ENCODE results near the gene CLN5. TPM values are rescaled to one million over a fixed set of nuclear protein-coding genes. Genes with fewer than 3 reads are reported as not detected.
A peak's percentile ranks its signal among the peaks of the same experiment; 100 is the strongest.
"Not testable (repeated sequence)": the region's sequence is repeated elsewhere in the genome, so short reads cannot be mapped to it uniquely, and the experiment has no call there.

The CLN5 gene
- polyA plus RNA-seq, 3 donors = 45.7 to 53.3 (median 52.4) TPM

DNA sequence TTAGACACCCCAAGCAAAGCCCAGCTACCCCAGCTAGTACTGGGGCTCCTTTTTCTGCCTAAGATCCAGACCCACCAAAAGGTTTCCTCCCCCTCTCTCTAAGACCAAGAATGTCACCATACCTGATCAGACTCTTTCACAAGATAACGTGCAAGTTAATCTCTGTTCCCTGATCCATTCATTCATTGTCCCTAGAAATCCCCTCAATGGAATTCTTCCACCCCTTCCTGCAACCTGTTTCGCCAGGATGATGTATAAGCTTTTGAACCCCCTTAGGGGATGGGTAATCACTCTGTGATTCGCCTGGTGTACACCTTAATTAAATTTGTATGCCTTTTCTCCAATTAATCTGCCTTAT lies 17.3 kb upstream of the CLN5 start:
- no peak for DNase-seq (ENCODE audit: low read depth in 3 of 3, low spot score in 2 of 3)

GRCh38 chr13:76975863-76976262 lies 16.0 kb upstream of the CLN5 start:
- DNase-seq (ENCODE audit: low read depth in 3 of 3, low spot score in 2 of 3) = no peak

GRCh38 chr13:76976490-76976889 lies 15.4 kb upstream of the CLN5 start:
- DNase-seq (ENCODE audit: low read depth in 3 of 3, low spot score in 2 of 3) = no peak

GRCh38 chr13:76976929-76977328 lies 15.0 kb upstream of the CLN5 start:
- no peak for DNase-seq (ENCODE audit: low read depth in 3 of 3, low spot score in 2 of 3)

DNA sequence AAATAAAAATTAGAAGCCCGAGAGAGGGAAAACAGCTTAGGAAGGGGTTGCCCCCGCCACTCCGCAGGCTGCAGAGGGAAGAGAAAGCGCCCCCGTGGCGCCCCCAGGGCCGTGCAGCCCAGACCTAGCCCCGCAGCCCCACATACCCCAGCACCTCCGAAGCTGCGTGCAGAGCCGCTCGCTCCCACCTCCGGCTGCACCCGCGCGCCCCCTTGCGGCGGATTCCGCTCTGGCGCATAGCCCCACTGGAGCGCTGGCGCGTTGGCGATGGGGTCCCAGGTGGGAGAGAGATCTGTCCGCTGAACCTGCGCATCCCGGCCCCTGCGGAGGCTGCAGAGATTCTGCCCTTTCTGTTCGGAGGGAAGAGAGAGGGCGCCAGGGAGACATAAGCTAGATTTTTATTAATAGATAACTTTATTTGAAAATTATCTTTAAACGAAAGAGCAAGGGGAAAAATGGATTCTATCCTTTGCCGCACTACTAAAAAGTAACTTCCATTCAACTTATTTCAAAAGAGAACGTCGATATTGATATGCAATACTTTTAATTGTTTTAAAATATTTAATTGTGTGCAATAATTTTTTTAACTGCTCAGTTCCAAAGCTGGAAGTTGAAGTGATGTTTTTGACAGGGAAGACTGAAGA lies 11.7 kb upstream of the CLN5 start:
- peak in 2 of 3 donors; percentile 48 to 56 for DNase-seq (ENCODE audit: low read depth in 3 of 3, low spot score in 2 of 3)

DNA sequence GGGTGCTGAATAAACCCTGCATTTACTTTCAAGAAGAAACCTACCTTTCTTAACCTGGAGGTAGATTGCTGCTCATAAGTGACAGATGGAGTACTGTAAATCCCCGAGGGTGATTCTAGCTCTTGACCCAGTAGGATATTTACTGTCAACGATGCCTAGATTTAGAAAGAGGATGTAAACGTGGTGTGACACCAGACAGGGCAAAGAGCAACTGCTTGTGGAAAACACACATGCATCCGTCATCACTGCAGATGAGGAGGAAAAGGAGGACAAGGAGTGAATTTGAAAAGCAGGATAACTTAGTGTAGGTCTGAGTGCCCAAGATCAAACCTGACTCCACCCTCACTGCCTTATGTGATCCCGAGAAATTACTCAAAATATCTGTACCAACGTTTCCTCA lies 9.8 kb upstream of the CLN5 start:
- no peak for DNase-seq (ENCODE audit: low read depth in 3 of 3, low spot score in 2 of 3)

DNA sequence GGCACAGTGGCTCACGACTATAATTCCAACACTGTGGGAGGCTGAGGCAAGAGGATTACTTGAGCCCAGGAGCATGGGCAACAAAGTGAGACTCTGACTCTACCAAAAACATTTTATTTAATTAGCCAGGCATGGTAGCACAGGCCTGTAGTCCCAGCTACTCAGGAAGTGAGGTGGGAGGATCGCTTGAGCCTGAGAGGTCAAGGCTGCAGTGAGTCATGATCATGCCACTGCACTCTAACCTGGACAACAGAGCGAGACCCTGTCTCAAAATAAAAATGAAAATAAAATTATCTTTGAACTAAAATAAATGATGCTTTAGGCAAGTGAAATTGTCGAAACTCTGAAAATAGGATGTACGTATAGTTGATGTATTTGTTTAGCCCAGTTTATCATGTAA lies 8.2 kb upstream of the CLN5 start:
- no peak for DNase-seq (ENCODE audit: low read depth in 3 of 3, low spot score in 2 of 3)

- no peak for DNase-seq (ENCODE audit: low read depth in 3 of 3, low spot score in 2 of 3)
Observed at GRCh38 chr13:76991432-76991795, 467 bp upstream of the CLN5 start.

DNA sequence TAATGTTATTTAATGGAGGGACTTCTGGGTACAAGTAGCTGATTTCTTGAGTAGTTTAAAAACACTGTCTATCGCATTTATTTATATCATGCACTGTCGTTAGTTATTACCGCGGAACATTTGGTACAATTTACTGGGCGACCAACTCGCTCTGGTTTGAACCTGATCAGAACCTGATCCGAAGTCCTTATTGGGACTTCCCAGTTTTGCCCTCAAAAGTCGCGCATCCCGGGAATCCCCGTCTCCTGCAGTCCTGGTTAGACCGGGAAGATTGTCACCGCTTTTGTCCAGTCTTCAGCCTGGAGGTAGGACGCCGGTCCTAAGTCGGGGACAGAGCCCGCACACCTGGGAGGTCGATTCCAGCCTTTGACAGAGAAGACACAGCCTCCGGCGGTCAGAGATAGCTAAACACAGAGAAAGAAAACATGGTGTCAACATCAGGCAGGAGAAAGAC lies 694 bp downstream of the CLN5 start:
- DNase-seq (ENCODE audit: low read depth in 3 of 3, low spot score in 2 of 3) = peak in 1 of 3 donors; percentile 25

- no peak for DNase-seq (ENCODE audit: low read depth in 3 of 3, low spot score in 2 of 3)
Observed at GRCh38 chr13:76993021-76993420, 1.1 kb downstream of the CLN5 start.

- DNase-seq (ENCODE audit: low read depth in 3 of 3, low spot score in 2 of 3) = no peak
Observed at GRCh38 chr13:76993473-76993872, 1.6 kb downstream of the CLN5 start.

GRCh38 chr13:76994281-76994680 lies 2.4 kb downstream of the CLN5 start:
- no peak for DNase-seq (ENCODE audit: low read depth in 3 of 3, low spot score in 2 of 3)

- no peak for DNase-seq (ENCODE audit: low read depth in 3 of 3, low spot score in 2 of 3)
Observed at GRCh38 chr13:77000475-77000874, 8.6 kb downstream of the CLN5 start.

DNA sequence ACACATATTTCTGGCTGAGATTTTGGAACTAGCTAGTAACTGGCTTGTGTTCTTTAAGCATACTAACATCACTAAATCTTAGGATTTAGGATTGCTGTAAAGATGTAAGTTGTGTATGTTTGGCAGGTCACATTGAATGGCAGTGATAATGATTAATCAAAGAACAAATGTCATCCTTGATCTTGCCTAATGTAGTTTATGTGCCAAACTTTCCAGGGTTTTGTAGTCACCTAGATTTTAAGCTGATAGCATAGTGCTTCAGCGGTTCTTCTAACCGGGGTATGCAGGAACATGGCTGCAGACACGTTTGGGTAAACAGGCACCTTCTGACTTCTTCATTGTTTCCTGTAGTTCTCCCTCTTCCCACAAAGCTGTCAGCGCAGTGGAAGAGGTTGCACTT lies 9.7 kb downstream of the CLN5 start:
- DNase-seq (ENCODE audit: low read depth in 3 of 3, low spot score in 2 of 3) = no peak

DNA sequence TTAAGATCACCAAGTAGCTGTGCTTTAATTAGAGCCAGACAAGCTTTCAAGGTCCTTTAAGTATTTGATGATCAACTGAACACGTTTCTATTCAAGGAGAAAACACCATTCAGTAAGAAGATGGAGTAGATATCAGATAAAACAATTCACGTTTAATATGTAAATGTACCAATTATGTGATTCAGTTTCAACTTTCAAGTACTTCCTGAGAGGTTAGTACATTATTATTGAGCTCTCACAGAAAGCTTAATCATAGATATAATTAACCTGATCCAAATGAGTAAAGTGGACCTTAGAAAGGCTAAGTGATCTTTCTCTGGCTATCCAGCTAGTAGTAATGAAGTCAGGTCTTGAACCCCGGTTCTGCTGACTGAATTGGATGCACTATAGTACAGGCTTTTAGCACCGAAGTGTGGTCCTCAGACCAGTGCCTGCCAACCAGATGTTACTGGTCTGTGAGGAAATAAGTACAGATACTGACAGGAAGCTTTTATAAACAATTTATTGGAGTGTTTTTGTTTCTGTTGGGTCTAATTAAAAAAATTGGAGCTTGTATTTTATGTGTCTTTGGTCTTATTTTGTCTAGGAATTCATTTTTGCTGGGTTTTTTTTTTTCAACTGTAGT lies 10.2 kb downstream of the CLN5 start:
- no peak for DNase-seq (ENCODE audit: low read depth in 3 of 3, low spot score in 2 of 3)

DNA sequence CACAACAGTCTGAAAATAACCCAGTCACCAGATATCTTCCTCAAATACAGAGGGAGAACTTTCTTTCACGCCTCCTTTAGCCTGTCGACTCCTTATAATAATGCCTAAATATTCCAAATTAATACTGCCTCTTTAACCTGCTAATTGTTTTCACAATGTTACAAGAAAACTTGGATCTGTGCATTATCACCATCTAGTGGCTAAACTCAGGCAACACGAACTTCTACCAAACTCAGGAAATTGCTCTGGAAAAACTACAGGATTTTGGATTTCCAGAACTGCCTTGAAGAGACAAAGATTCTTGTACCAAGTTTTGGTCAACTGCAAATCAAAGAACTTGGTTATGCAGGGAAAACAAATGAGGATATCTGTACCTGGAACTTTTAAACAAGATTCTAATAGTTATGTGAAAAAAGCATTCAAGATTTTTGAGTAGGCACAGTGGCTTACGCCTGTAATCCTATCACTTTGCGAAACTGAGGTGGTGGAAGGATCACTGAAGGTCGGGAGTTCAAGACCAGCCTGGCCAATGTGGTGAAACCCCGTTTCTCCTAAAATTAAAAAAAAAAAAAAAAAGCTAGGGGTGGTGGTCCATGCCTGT lies 10.8 kb downstream of the CLN5 start:
- no peak for DNase-seq (ENCODE audit: low read depth in 3 of 3, low spot score in 2 of 3)

DNA sequence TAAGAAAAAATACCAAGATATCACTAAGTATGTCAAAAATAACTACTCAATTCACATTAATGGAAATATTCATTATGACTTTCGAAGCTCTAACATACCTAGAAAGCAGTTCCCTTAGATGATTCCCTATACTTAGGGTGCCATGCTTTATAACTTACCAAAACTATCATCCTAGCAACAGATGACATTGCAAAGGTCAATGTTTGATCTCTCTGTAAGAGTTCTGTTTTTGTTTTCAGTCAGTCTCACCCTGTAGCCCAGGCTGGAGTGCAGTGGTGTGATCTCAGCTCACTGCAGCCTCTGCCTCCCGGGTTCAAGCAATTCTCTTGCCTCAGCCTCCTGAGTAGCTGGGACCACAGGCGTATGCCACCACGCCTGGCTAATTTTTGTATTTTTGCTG lies 16.5 kb downstream of the CLN5 start:
- DNase-seq (ENCODE audit: low read depth in 3 of 3, low spot score in 2 of 3) = not testable (repeated sequence)

GRCh38 chr13:77009011-77009410 lies 17.1 kb downstream of the CLN5 start:
- DNase-seq (ENCODE audit: low read depth in 3 of 3, low spot score in 2 of 3) = no peak

GRCh38 chr13:77009719-77010118 lies 17.8 kb downstream of the CLN5 start:
- DNase-seq (ENCODE audit: low read depth in 3 of 3, low spot score in 2 of 3) = not testable (repeated sequence)

DNA sequence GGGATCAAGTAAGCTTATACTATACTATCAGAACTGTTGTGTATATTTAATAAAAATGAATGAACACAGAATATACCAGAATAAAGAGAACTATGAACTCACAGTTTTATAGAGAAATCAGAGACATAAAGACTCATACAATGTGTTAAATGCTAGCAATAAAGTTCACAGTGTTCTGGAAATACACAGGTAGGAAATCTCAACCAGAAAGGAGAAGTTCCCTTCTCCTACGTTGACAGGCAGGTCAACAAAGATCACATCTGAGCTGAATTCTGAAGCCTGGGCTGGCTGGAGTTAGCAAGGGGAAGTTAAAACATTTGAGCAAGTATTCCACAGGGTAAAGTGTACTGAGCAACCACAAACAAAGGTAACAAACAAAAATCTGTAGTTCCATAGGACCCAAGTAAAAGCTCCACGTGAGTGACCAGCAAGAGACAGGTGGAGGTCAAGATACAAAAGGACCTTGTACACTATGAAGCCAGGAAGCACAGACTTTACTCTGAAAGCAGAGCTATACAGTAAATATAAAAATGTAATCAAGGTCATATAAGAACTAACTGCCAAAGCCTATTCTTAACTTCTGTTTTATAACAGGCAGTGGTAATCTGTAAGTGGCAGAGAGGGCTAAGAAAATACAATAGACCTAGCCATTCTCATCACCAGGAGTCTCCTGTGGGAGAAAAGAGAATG lies 22.1 kb downstream of the CLN5 start:
- DNase-seq (ENCODE audit: low read depth in 3 of 3, low spot score in 2 of 3) = no peak

DNA sequence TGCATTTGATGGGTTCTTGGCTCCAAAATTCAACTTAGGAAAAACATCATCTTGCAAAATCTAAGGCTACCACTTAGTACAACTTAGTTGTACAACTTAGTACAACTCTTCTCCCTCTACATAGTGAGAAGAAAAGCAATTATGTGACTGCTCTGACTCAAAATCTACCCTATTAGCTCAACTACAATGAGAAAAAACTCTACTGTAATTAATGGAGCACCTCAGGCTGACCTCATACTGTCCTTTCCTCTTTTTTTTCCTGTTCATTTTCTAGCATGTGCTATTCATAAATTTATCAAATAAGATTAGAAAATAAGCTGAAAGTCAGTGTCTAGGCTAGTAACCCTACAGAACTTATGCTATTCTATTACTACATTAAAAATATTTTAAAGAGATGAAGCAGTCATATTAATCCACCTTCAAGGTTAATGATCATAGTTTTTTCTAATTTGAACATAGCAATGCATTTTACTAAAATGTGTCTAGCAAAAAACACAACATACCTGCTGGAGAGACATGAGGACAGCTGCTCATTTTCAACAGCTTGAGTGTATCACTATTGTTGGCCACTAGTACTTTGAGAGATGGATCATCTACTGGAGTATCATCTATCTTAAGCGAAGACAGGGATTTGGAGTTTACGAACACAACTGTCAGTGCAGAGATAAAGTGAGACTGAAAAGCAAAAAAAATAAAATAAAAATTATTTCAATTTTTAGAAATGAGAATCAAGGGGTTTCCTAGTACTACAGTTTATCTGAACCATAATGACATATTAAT lies 23.2 kb downstream of the CLN5 start:
- no peak for DNase-seq (ENCODE audit: low read depth in 3 of 3, low spot score in 2 of 3)

Measured in right renal cortex interstitium (tissue), 3 donors.